Stimulated activated CD8-positive, alpha-beta memory T cell treated with anti-CD3 and anti-CD28 coated beads, Interleukin-15, amount 100 ng/mL, for 48 hours (primary cell): ENCODE results near the gene KLHL35.
"Not testable (repeated sequence)": the region's sequence is repeated elsewhere in the genome, so short reads cannot be mapped to it uniquely, and the experiment has no call there.

ENCODE experiments used
- DNase-seq, 2 donors: peaks; one replicate each; pipeline ENCODE4 v3.0.0-alpha.2; 2020; ENCODE audit warnings: low read depth in 2 of 2

The KLHL35 gene

GRCh38 chr11:75388386-75389275, 44.4 kb downstream of the KLHL35 start:
- DNase-seq: peak; percentile 37 to 49

- DNase-seq: no peak
Observed at GRCh38 chr11:75387736-75388294, 45.2 kb downstream of the KLHL35 start.

DNA sequence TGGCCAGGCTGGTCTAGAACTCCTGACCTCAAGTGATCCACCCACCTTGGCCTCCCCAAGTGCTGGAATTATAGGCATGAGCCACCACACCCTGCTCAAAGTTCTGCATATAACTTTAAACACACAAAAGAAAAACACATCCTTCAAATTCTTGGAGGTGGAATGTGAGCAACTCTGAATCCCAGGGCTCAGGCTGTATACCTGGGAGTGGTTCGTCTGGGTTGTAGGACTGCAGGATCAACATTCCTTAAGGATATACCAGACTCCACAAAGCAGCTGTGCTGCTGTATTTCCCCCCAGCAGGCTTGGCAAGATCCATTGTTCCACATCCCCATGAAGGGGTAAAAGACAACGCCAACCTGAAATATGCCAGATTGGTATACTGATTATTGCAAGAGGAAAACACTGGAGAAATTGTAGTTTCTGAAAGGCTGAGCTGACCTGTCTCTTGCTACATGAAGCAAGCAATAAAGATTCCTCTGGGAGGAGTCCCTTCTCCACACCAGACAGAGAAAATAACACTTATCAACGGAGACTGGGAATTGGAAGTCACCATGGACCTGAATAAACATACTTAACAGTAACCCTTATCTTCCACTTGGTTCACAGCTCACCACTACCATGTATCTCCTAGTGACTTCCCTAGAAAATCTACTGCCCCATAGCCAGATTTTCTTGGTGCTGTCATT, 45.9 kb downstream of the KLHL35 start:
- no peak for DNase-seq

DNA sequence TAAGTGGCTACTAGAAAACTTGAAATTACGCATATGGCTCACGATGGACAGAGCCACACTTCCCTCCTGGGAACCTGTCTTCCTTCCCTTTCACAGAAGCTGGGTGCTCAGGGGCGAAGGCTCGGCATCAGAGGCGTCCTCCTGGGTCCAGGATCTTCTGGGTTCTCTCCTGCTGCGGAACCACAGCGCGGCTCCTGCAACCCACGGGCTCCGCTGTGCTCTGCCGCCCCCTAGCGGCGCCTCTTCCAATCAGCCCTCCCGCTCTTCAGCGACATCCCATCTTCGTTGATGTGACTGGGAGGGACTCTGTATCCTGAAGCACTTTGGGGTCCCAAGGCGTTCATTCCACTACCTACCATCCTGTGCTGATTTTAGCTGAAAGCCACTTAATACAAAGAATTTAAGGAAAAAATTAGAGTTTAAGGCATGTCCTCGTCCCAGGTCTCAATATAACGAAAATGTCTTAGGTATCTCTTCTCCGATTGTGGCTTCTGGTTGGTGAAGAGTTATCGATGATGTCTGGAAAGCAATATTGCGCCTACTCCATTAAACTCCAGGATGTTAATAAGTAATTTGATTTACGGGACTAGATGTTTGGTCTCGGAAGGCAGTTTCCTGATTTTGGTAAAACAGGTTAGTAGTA, 48.4 kb downstream of the KLHL35 start:
- peak; percentile 39 to 52 for DNase-seq

DNA sequence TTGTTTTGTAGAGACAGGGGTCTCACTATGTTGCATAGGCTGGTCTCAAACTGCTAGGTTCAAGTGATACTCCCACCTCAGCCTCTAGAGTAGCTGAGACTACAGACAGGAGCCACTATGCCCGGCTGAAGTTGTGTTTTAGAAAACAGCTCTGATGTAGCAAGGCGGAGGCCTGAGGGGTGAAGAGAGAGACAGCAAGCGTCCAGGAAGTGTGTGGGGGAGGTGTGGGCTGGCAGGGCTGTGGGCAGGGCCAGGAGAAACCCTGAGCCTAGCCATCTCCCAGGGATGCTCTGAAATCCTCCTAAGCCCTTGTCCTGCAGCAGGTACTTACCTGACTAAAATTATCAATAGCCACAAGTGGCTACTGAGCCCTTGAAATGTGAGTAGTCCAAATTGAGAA, 49.8 kb downstream of the KLHL35 start:
- no peak for DNase-seq

GRCh38 chr11:75380716-75381420, 52.1 kb downstream of the KLHL35 start:
- no peak for DNase-seq

GRCh38 chr11:75380245-75380644, 52.8 kb downstream of the KLHL35 start:
- no peak for DNase-seq

- DNase-seq: not testable (repeated sequence)
Observed at GRCh38 chr11:75378776-75379175, 54.2 kb downstream of the KLHL35 start.

GRCh38 chr11:75376175-75376574, 56.8 kb downstream of the KLHL35 start:
- DNase-seq: no peak

GRCh38 chr11:75375626-75376025, 57.4 kb downstream of the KLHL35 start:
- DNase-seq: no peak

DNA sequence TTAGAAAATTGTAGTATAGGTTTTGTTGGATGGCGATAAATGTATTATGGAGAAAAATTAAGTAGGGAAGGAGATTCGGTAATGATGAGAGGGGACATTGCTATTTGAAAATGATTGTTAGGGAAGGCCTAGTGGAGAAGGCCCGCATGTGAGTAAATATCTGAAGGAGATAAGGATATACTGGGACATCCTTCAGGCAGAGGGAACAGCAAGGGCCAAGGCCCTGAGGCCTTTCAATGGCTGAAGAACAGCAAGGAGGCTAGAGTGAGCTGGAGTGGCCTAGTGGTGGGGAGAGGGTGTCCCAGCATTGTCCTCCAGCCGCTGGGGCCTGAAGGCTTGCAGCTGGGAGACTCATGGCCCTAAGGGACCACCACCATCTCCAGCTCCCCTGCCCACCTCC, 58.4 kb downstream of the KLHL35 start:
- DNase-seq: no peak

- no peak for DNase-seq
Observed at GRCh38 chr11:75373201-75373600, 59.8 kb downstream of the KLHL35 start.
